DMS153 treated with DMSO at 0.1 percent for 48 hours (cell line): ENCODE measurements around the gene TMEM248.
A peak's percentile ranks its signal among the peaks of the same experiment; 100 is the strongest.
"Not testable (repeated sequence)": the region's sequence is repeated elsewhere in the genome, so short reads cannot be mapped to it uniquely, and the experiment has no call there.

Source experiments
- DNase-seq: peaks from one replicate; lab custom pipeline; 2025; ENCODE audit not compliant: unreplicated experiment; lab: John Stamatoyannopoulos, UW

TMEM248 gene, protein sequence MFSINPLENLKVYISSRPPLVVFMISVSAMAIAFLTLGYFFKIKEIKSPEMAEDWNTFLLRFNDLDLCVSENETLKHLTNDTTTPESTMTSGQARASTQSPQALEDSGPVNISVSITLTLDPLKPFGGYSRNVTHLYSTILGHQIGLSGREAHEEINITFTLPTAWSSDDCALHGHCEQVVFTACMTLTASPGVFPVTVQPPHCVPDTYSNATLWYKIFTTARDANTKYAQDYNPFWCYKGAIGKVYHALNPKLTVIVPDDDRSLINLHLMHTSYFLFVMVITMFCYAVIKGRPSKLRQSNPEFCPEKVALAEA

DNA sequence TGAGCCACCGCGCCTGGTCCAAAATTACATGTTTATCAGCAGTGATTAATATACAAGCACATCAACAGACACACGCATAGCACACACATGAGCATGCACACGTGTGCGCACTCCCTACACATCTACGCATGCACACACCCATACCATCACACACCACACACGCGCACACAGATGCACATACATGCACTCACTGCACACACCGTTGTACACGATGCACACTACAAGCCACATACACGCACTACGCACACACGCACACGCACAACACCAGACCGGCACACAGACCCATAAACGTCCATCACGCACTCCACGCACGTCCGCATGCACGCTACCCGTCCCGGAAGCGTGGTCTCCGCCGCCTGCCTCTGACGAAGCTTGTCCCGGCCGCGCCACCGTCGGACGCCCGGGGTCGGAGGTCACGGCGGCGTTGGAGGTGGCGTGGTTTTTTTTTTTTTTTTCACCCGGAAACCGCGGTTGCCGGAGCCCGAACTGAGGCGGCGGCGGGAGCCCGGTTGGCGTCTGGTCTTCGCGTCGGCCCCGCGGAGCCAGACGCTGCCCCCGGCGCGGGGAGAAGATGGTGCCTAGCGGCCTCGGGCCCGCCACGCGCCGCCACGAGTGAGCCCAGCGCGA lies at the start of gene TMEM248:
TSS of gene TMEM248 (plus strand) at position 457 of the 627 bp plus-strand sequence. CDS start 20,641 bp downstream, outside the sequence.
- peak; percentile 49 for DNase-seq

DNA sequence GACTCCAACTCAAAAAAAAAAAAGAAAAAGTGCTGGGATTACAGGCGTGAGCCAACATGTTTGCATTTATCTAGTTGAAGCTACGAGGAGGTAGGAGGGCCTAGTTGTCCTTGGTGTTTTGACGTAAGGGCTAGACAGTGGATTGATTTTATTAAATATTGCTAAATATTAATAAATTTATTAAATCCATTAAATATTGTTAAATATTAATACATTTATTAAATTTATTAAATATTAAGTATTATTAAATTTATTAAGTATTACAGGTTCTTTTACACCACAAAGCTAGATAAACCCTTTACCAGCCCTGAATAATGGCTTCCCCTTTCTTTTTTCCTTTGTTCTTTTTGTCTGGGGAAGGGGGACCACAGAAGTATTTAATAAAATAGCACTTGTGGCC lies 47.5 kb upstream of the TMEM248 start:
- DNase-seq, result no peak

DNA sequence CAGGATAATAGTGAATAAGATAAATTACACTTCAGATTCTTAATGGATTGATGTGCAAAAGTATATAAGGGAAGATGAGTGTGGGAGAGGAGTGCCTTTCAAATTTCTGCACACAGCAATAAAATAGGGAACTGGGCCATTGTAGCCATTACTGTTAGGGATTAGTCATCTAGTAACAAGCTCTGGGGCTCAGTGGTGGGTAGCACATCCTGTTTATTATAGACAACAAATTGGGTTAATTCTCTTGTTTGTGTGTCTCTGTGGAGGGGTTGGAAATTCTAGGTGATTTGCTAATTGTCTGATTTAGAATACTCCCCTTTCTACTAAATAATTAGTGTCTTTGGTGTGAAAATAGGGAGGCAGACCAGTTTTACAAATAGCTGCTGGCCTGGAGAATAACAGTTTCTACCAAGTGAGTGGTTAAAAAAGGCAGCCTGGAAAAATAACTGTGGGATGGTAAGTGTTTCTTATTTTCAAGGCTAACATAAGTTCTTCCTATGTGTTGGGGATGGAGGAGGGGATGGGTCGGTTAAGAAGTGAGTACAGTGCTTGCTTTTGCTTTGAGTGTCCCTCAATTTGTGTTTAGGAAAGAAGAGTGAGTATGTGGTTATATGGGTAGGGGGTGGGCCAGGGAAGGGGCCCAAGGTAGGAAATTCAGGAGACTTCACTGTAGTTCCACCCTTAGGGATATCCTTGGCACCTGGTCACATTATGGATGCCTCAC lies 43.3 kb upstream of the TMEM248 start:
- no peak for DNase-seq

DNA sequence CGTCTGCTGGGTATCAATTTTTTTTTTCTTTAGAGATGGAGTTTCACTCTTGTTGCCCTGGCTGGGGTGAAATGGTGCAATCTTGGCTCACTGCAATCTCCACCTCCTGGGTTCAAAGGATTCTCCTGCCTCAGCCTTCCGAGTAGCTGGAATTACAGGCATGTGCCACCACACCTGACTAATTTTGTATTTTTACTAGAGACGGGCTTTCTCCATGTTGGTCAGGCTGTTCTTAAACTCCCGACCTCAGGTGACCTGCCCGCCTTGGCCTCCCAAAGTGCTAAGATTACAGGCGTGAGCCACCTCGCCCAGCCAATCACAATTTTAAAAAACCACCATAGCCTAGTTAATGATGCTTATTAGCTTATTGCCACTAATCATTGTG lies 42.7 kb upstream of the TMEM248 start:
- not testable (repeated sequence) for DNase-seq

DNA sequence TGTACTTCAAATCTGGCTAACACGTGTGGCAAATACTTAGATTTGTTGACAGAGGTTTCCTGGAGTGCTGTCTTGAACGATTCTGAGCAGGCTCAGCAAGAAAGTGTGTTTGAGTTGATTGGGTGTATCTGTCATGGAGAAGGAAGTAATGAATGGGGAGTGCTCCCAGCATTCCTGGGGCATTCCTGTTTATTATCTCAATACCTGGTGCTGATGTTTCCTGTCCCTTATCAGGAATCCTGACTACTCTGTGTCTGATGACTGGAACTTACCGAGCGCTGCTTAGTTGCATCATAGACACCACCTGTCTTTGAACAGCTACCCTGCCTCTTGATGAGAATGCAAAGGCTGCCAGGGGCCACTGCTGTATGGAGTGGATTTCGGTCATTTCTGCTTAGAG lies 41.0 kb upstream of the TMEM248 start:
- DNase-seq, result no peak

DNA sequence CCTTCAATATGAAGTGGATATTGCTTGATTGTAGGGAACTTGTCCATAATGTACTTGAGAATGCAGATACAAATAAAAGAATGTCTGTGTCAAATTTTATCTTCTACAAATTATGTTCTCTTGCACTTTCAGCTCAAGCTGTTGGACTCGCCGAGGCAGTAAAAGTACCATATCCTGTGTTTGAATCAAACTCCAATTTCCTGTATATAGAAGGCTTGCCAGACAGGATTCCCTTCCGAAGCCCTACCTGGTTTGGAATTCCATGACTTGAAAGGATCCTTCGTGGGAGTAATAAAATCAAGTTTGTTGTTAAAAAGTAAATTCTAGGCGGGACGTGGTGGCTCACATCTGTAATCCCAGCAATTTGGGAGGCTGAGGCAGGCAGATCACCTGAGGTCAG lies 40.4 kb upstream of the TMEM248 start:
- DNase-seq, result not testable (repeated sequence)

DNA sequence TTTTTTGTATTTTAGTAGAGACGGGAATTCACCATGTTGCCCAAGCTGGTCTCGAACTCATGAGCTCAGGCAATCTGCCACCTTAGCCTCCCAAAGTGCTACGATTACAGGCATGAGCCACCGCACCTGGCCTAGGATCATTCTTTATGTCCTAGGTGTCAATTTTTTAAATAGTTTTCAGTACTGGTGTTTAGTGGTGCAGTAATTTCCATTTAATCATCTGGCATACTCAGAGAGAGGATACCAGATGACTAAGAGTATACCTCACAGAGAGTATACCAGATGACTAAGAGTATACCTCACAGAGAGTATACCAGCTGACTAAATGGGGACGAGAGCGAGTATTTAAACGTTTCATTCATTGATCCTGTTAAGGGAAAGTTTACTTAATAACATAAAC lies 37.3 kb upstream of the TMEM248 start:
- DNase-seq, result no peak

DNA sequence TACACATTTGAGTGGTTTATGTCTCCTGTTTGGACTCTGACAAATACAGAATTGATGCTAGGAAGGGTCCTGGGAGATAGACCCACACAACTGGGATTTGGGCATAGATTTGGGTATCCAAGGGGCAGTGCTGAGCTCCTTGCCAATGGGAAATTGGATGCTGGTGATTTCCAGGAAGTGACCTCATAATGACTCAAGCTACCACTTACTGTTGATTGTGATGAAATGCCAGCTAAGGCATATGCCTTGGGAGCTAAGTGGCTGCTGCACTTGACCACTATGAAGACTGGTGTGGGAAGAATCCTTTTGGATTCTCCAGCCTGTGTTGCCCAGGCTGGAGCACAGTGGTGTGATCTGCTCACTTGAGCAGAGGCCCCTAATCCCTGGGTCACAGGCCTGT lies 36.5 kb upstream of the TMEM248 start:
- DNase-seq, result not testable (repeated sequence)

DNA sequence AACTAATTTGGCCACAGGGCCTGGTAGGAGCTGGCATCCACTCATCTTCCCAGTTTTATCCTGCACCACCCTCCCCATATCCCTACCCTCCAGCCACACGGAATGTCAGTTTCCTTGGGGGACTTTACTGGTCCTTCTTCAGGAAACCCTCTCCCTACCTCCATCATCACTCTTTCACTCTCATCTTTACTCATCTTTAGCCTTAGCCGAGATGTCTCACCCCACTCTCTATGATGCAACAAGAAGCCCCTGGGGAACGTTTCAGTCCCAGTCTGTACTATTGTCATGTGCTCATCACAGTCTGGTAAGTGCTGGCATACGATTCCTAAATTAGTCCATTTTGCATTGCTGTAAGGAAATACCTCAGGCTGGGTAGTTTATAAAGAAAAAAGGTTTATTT lies 34.9 kb upstream of the TMEM248 start:
- DNase-seq, result no peak

DNA sequence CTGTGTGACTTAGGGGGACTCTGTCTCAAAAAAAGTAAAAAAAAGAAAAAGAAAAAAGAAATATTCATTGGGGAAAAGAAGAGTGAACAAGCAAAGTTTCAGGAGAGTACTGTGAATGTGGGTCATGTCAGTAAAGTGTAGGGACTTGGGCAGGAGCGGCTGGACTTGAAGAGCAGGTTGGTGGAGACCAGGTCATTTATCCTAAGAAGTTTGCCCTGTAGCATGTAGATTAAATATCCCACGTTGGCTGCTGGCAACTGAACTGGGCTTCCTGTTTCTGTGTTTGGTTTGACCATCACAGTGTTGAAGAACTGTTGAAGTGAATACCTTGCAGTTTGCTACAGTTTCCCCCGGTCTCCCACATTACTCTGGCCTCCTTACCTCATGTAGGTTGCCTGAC lies 32.8 kb upstream of the TMEM248 start:
- not testable (repeated sequence) for DNase-seq

DNA sequence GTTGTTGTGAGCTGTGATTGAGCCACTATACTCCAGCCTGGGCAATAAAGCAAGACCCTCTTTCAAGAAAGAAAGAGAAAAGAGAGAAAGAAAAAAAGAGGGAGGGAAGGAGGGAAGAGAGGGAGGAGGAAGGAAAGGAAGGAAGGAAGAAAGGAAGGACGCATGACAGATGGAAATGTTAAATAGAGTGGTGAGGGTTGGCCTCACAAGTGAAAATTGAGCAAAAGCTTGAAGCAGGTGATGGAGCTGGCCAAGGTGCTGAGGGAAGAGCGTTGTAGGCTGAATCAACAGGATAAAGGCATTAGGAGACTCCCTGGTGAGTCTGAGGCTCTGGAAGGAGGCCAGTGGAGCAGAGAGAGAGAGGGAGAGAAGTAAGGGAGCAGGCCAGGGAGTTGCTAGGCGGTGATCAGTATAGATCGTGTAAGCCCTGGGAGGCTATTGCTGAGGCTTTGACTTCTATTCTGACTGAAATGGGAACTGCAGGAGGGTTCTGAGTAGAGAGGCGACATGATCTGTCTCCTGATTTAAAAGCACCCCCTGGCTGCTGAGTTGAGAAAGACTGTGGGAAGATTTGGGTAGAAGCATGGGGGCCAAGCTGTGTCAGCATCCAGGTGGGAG lies 26.5 kb upstream of the TMEM248 start:
- no peak for DNase-seq

DNA sequence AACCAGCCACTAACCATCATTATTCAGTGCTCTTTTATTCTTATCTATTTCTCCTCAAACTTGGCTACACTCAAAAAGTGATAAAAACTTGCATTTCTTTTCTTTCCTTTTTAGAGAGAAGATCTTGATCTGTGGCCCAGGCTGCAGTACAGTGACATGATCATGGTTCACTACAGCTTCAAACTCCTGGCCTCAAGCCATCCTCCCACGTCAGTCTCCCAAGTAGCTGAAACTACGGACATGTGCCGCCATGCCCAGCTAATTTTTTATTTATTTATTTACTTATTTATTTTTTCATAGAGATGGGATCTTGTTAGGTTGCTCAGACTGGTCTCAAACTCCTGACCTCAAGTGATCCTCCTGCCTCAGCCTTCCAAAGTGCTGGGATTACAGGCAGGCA lies 24.6 kb upstream of the TMEM248 start:
- DNase-seq, result no peak

DNA sequence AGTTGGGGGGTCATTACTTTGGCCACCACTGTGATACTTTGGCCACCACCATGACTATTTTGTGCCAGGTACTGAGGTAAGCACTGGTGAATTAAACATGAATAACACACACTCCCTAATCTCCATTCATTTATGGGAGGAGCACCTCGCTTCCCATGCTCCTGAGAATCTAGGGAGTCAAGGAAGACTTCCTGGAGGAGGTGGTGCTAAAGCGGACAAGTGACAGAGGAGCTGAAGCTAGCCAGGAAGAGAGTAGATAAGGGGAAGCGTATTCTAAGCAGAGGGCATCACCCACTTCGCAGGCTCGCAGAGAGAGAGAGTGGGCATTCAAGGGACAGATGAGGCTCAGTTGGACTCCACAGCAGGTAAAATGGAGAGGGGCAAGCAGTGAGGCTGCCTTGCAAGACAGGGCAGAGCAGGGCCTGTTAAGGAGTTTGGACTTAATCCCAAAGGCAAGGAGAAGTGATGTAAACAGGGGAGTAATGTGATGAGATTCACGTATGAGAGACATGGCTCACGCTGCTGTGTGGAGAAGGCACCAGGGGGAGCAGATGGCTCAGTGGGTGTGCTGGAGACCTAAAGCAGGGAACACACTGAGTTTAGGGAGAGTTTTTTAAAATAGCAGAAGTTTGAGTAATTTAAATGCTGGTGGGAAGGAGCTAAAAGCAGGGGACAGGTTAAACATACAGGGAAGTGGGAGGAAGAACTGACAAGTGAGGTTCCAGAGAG lies 21.3 kb upstream of the TMEM248 start:
- DNase-seq, result no peak

DNA sequence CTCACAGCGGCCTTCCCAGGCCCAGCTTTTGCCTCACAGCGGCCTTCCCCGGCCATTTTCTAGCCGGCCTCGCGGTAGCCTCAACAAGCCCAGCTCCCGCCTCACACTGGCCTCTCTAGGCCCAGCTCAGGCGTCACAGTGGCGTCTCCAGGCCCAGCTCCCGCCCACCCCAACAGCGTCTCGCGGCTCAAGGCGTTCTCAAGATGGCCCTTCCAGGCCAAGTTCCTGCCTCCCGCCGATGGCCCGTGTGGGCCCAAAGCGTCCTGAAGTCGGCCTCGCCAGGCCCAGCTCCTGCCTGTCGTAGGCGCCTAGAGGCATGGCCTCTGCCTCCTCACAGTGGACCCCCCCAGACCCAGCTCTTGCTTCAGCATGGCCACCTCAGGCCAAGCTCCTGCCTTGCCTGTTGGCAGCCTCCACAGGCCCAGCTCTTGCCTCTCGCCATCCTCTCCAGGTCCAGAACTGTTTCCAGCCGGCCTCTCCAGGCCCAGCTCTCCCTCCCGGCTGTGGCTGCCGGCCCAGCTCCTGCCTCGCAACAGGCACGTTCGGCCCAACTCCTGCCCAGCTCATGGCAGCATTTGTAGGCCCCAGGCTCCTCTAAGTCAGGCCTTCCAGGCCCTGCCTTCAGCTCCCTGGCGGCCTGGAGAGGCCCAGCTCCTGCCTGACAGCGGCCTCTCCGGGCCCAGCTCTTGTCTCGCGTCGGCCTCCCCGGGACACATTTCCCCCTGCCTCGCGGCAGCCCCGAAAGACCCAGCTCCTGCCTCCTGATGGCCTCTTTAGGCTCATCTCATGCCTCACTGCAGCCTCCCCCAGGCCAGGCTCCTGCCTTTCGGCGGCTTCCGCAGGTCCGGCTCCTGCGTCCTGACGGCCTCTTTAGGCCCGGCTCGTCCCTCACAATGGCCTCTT lies 18.8 kb upstream of the TMEM248 start:
- DNase-seq, result no peak

DNA sequence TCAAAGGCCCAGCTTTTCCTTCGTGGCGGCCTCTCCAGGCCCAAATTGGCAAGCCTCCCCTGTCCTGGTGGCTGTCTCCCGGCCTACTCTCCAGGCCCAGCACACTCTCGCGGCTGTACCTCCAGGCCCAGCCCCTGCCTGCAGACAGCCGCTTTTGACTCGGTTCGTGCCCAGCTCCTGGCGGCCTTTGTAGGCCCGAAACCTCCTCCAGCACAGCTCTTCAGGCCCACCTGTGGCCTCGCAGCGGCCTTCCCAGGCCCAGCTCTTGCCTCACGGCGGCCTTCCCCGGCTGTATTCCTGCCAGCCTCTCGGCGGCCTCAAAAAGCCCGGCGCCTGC lies 18.2 kb upstream of the TMEM248 start:
- no peak for DNase-seq

DNA sequence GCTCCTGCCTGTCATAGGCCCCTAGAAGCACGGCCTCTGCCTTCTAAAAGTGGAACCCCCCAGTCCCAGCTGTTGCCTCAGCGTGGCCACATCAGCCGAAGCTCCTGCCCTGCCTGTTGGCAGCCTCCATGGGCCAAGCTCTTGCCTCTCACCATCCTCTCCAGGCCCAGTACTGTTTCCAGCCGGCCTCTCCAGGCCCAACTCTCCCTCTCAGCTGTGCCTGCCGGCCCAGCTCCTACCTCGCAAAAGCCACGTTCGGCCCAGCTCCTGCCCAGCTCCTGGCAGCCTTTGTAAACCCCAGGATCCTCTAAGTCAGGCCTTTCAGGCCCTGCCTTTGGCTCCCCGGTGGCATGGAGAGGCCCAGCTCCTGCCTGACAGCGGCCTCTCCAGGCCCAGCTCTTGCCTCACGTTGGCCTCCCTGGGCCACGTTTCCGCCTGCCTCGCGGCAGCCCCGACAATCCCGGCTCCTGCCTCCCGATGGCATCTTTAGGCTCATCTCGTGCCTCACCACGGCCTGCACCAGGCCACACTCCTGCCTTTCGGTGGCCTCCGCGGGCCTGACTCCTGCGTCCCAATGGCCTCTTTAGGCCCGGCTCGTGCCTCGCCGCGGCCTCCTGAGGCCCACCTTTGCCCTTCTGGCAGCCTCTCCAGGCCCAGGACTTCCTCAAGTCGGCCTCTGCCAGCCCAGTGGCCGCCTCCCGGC lies 17.5 kb upstream of the TMEM248 start:
- DNase-seq, result no peak

DNA sequence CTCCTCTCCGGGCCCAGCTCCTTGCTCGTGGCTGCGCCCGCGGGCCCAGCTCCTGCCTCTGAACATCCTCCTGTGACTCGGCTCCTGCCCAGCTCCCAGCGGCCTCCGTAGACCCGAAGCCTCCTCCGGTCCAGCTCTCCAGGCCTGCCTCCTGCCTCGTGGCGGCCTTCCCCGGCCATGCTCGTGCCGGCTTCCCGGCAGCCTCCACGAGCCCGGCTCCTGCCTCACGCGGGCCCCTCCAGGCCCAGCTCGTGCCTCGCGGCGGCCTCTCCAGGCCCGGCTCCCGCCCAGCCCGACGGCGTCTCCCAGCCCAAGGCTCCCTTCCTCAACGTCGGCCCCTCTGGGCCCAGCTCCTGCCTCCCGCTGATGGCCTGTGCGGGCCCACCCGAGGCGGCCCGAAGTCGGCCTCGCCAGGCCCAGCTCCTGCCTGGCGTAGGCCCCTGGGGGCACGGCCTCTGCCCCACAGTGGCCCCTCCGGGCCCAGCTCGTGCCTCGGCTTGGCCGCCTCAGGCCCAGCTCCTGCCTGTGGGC lies 16.9 kb upstream of the TMEM248 start:
- DNase-seq, result no peak

DNA sequence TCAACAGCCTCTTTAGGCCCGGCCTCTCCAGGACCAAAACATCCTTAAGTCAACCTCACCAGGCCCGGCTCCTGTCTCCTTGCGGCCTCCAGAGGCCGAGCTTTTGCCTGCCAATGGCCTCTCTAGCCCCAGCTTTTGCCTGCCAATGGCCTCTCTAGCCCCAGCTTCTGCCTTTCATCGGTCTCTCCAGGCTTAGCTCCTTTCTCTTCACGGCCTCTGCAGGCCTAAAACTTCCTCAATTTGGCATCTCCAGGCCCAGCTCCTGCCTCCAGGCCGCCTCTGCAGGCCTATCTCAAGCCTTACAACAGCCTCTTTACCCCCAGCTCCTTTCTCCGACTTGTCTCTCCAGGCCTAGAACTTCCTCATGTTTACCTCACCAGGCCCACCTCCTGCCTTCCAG lies 15.7 kb upstream of the TMEM248 start:
- DNase-seq, result no peak

DNA sequence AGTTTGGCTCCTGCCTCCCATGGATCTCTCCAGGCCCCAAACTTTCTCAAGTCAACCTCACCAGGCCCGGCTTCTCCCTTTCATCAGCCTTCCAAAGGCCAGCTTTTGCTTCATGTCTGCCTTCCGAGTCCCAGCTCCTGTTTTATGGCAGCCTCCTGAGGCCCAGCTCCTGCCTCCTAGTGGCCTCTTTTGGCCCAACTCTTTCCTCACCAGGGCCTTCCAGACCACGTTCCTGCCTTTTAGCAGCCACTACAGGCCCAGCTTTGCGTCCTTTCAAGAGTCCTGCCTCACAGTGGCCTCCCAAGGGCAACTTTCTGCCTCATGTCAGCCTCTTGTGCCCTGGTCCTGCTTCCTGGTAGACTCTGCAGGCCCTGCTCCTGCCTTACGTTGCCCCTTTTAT lies 15.3 kb upstream of the TMEM248 start:
- no peak for DNase-seq
